Activated CD8-positive, alpha-beta T cell treated with anti-CD3 and anti-CD28 coated beads for 36 hours (primary cell): ENCODE measurements around the gene TNPO1. TPM values are rescaled to one million over a fixed set of nuclear protein-coding genes. Genes with fewer than 3 reads are reported as not detected.
"Not testable (repeated sequence)": the region's sequence is repeated elsewhere in the genome, so short reads cannot be mapped to it uniquely, and the experiment has no call there.

Source experiments
- ATAC-seq: fragments of 200-7000 bp; cut with Tn5 transposase; one replicate; pipeline ENCODE4 v1.10.0; 2021; ENCODE audit warnings: mild to moderate bottlenecking, moderate library complexity
- CTCF ChIA-PET: fragments of 350-600 bp; sonication (Branson Sonifier 250); formaldehyde crosslinking; loops from one replicate; lab custom pipeline; 2021; ENCODE audit warnings: antibody characterized with exemption; lab: Charles Lee
- POLR2A ChIA-PET: fragments of 350-600 bp; sonication (Branson Sonifier 250); formaldehyde crosslinking; loops from one replicate; lab custom pipeline; 2021; ENCODE audit warnings: antibody characterized with exemption; lab: Charles Lee
- DNase-seq: peaks from one replicate; pipeline ENCODE4 v3.0.0-alpha.2; 2020
- H3K27ac Mint-ChIP-seq: one replicate; pipeline ENCODE4 v1.8.0; 2021; ENCODE audit warnings: mild to moderate bottlenecking, mixed read lengths
- H3K27me3 Mint-ChIP-seq: one replicate; pipeline ENCODE4 v1.8.0; 2021; ENCODE audit warnings: mixed read lengths
- H3K36me3 Mint-ChIP-seq: one replicate; pipeline ENCODE4 v1.8.0; 2021; ENCODE audit warnings: low read depth, mixed read lengths
- H3K4me1 Mint-ChIP-seq: one replicate; pipeline ENCODE4 v1.8.0; 2021; ENCODE audit warnings: low read depth, mixed read lengths
- H3K4me3 Mint-ChIP-seq: one replicate; pipeline ENCODE4 v1.8.0; 2021; ENCODE audit warnings: mild to moderate bottlenecking, moderate library complexity, mixed read lengths
- H3K9me3 Mint-ChIP-seq: one replicate; pipeline ENCODE4 v1.8.0; 2021; ENCODE audit warnings: mixed read lengths
- intact Hi-C: fragments of 100-400 bp; cut with micrococcal nuclease; formaldehyde crosslinking; loops from one replicate; pipeline ENCODE4 v1.10.0; 2022
- total RNA-seq, 2 experiments: library from RNA; stranded (reverse); gene quantifications; one replicate each; pipeline ENCODE4 v1.2.3, GENCODE V29; 2021
- TF ChIP-seq, protein P1 (sequence below): fragments of 200-600 bp; IDR thresholded peaks from one replicate; pipeline ENCODE4 v1.8.0; 2022; ENCODE audit warnings: antibody characterized with exemption, mild to moderate bottlenecking

Gene TNPO1
- total RNA-seq, 2 experiments from 2014 or later: 97.8 to 116 TPM

DNA sequence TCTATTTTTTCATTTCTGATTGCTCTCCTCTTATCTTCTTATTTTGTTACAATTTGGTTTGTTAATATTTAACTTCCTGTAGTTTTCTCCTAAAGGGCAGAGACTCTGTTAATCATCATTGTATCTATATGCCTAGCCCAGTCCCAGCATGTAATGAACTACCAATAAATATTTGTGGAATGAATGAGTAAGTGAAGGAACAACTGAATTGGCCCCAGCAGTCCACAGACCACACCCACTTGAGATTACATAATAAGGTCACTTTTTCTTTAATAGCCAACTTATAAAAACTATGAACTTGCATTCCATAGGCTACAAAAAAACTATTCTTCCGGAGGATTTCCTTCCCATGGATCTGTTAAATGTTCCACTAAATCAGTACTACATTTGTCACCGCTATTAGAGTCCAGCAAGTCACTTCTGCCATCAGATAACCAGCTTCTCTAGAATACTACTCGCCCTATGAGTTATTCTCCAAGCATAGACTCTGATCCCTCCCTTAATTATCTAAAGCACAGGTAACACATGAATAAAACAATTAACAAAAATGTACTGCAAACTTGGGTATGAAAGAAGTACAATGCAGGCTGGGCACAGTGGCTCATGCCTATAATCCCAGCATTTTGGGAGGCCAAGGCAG is 27.5 kb upstream of the TNPO1 start:
- ChIA-PET CTCF (no interaction called here), POLR2A (no interaction called here)
- no peak overlapping the region for H3K27ac Mint-ChIP-seq
- no peak overlapping the region for H3K4me3 Mint-ChIP-seq
- H3K27me3 Mint-ChIP-seq: peaks cover 14% of the 10 kb centered on the region
- intact Hi-C loops: no loop called here
- DNase-seq (no peak), ATAC-seq (no peak)
- TF ChIP-seq, protein P1, sequence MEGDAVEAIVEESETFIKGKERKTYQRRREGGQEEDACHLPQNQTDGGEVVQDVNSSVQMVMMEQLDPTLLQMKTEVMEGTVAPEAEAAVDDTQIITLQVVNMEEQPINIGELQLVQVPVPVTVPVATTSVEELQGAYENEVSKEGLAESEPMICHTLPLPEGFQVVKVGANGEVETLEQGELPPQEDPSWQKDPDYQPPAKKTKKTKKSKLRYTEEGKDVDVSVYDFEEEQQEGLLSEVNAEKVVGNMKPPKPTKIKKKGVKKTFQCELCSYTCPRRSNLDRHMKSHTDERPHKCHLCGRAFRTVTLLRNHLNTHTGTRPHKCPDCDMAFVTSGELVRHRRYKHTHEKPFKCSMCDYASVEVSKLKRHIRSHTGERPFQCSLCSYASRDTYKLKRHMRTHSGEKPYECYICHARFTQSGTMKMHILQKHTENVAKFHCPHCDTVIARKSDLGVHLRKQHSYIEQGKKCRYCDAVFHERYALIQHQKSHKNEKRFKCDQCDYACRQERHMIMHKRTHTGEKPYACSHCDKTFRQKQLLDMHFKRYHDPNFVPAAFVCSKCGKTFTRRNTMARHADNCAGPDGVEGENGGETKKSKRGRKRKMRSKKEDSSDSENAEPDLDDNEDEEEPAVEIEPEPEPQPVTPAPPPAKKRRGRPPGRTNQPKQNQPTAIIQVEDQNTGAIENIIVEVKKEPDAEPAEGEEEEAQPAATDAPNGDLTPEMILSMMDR: no peak
- H3K36me3 Mint-ChIP-seq: no peaks in the 10 kb centered on the region
- H3K9me3 Mint-ChIP-seq: no peaks in the 10 kb centered on the region
- no peaks in the 10 kb centered on the region for H3K4me1 Mint-ChIP-seq

DNA sequence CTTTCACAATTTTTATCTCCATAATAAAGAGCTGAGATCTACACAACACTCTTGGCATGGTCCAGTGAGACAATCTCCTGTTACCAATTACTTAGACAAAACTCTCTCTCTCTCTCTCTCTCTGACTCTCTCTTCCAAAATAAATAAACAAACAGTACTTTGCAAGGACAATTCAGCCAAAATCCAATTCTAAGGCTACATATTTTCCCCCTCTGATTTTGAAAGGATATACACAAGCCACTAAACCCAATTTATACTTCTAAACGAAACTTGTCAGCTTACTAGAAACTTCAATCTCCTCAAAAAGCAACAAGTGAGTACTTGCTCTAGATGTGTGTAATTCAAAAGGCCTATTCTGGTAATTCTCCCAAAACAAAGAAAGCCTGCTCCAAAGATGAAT is 26.3 kb upstream of the TNPO1 start:
- H3K4me1 Mint-ChIP-seq: no peaks in the 10 kb centered on the region
- POLR2A ChIA-PET: no interaction called here
- ATAC-seq (no peak), DNase-seq (no peak)
- H3K27ac Mint-ChIP-seq: no peak overlapping the region
- H3K9me3 Mint-ChIP-seq: no peaks in the 10 kb centered on the region
- no peaks in the 10 kb centered on the region for H3K36me3 Mint-ChIP-seq
- intact Hi-C loops: no loop called here
- no peak overlapping the region for H3K4me3 Mint-ChIP-seq
- TF ChIP-seq, protein P1: no peak
- H3K27me3 Mint-ChIP-seq: peaks cover 17% of the 10 kb centered on the region
- CTCF ChIA-PET: no interaction called here

DNA sequence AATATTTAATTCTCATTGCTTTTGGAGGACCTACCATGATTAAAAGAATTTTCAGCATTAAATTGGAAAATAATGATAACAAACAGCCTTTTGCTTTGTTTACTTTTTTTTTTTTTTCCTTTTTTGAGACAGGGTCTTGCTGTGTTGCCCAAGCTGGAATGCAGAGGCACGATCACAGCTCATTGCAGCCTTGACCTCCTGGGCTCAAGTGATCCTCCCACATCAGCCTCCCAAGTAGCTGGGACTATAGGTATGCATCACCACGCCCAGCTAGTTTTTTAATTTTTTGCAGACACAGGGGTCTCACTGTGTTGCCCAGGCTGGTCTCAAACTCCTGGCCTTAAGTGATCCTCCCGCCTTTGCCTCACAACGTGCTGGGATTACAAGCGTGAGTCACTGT is 23.8 kb upstream of the TNPO1 start:
- H3K36me3 Mint-ChIP-seq: not testable (repeated sequence)

DNA sequence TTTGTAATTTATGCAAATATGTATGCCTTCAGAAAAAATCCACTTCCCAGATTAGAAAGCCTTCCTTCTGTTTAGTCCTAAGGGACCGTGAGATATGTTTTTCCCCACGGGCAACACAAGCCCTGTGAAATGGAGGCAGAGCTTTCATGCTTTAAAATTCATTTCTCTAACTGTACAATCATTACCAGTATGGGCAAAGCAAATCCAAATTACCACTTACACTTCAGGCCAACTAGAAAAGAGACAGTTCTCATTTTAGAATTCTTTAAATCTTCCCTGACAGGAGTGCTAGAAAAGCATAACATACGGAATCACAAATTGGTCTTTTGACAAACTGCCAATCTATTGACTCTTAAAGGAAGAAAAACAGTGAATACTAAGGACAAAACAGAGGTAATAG is 20.5 kb upstream of the TNPO1 start:
- POLR2A ChIA-PET: no interaction called here
- peaks cover 19% of the 10 kb centered on the region for H3K27me3 Mint-ChIP-seq
- no peaks in the 10 kb centered on the region for H3K9me3 Mint-ChIP-seq
- DNase-seq (no peak), ATAC-seq (no peak)
- intact Hi-C loops: no loop called here
- TF ChIP-seq, protein P1: no peak
- H3K4me3 Mint-ChIP-seq: no peak overlapping the region
- CTCF ChIA-PET: no interaction called here
- H3K27ac Mint-ChIP-seq: no peak overlapping the region
- H3K4me1 Mint-ChIP-seq: no peaks in the 10 kb centered on the region
- no peaks in the 10 kb centered on the region for H3K36me3 Mint-ChIP-seq

More for the DNA sequence above, 23.8 kb upstream of the TNPO1 start:
- H3K9me3 Mint-ChIP-seq, H3K27ac Mint-ChIP-seq, H3K4me1 Mint-ChIP-seq, POLR2A ChIA-PET, H3K4me3 Mint-ChIP-seq, DNase-seq, intact Hi-C loops, ATAC-seq: not testable (repeated sequence)
- H3K27me3 Mint-ChIP-seq: peaks cover 19% of the 10 kb centered on the region
- CTCF ChIA-PET: interaction anchor here (1.4 kb wide), 1 partner anchor 46 kb away, joined by 3 read pairs; no protein-coding TSS in a partner anchor

DNA sequence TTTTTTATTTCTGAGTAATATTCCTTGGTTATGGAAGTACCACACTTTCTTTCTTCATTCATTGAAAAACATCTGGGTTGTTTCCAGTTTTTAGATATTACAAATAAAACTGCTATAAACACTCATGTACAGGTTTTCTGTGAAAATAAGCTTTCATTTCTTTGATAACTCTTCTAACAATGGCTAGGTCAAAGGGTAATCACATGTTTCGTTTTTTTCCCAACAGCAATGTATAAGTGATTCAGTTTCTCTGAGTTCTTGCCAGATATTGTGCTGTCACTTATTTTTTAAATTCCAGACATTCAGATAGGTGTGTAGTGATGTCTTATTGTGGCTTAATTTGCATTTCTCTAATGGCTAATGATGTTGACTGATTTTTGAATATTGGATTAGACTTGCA is 16.7 kb upstream of the TNPO1 start:
- Mint-ChIP-seq H3K36me3 (no peaks in the 10 kb centered on the region), H3K4me1 (no peaks in the 10 kb centered on the region), H3K4me3 (no peak overlapping the region), H3K9me3 (no peaks in the 10 kb centered on the region), H3K27ac (no peak overlapping the region), H3K27me3 (peaks cover 5% of the 10 kb centered on the region)
- TF ChIP-seq, protein P1: no peak
- CTCF ChIA-PET: no interaction called here
- ATAC-seq (no peak), DNase-seq (no peak)
- POLR2A ChIA-PET: no interaction called here
- intact Hi-C loops: no loop called here

DNA sequence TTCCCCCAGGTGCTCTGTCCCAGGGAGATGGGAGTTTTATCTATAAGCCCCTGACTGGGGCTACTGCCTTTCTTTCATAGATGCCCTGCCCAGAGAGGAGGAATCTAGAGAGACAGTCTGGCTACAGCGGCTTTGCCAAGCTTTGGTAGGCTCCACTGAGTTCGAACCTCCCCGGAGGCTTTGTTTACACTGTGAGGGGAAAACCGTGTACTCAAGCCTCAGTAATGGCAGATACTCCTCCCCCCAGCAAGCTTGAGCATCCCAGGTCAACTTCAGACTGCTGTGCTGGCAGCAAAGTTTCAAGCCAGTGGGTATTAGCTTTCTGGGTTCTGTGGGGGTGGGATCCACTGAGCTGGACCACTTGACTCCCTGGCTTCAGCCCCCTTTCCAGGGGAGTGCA is 7.8 kb upstream of the TNPO1 start:
- H3K4me3 Mint-ChIP-seq, intact Hi-C loops, POLR2A ChIA-PET, H3K27ac Mint-ChIP-seq, H3K9me3 Mint-ChIP-seq, ATAC-seq, H3K36me3 Mint-ChIP-seq, H3K4me1 Mint-ChIP-seq, DNase-seq: not testable (repeated sequence)
- CTCF ChIA-PET: interaction anchor here (1.1 kb wide), 1 partner anchor 197 kb away, joined by 5 read pairs; no protein-coding TSS in a partner anchor
- peaks cover 24% of the 10 kb centered on the region for H3K27me3 Mint-ChIP-seq
